ENCODE results near the gene ARHGAP9.

DNA sequence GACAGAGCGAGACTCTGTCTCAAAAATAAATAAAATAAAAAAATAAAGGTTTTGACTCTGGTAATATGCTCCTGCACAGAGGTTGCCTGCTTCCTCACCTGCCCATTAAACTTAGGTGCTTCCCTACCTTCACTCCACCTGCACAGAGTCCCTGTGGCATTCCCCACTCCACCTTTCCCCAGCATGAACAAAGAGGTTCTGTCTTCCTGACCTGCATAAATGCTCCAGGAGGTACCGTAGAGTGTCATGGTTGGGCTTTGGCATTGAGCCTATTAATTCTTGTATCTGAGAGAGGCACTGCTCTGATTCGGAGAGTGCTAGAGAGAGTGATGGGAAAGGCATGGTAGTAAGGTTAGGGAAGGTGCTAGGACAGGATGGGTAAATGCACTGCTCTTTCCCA is 6.3 kb downstream of the ARHGAP9 start:
- no peak for TF ChIP-seq POLR2A (IDR thresholded peaks at IDR 0.05; ENCODE audit: low read length)
- no peak for TF ChIP-seq GATA1 (IDR thresholded peaks at IDR 0.05; ENCODE audit: low read depth, low read length)

Measured in erythroblast (primary cell).